GM19372 (cell line): ENCODE measurements around the gene ATP2B3.

Experiments
- ATAC-seq: cut with Tn5 transposase; IDR thresholded peaks from one replicate; pipeline ENCODE4 v1.9.1; 2021; ENCODE audit warnings: mild to moderate bottlenecking, low read depth, moderate library complexity; ENCODE audit not compliant: unreplicated experiment

Gene ATP2B3

GRCh38 chrX:153564047-153564606 lies 46.7 kb downstream of the ATP2B3 start:
- no peak for ATAC-seq

- ATAC-seq = no peak
Measured at GRCh38 chrX:153565996-153566580, 48.6 kb downstream of the ATP2B3 start.

- no peak for ATAC-seq
Measured at GRCh38 chrX:153568451-153569011, 51.1 kb downstream of the ATP2B3 start.

GRCh38 chrX:153569475-153569874 lies 52.0 kb downstream of the ATP2B3 start:
- no peak for ATAC-seq

GRCh38 chrX:153571534-153571908 lies 54.1 kb downstream of the ATP2B3 start:
- no peak for ATAC-seq

GRCh38 chrX:153572601-153573000 lies 55.2 kb downstream of the ATP2B3 start:
- no peak for ATAC-seq

GRCh38 chrX:153573984-153574383 lies 56.5 kb downstream of the ATP2B3 start:
- no peak for ATAC-seq

- ATAC-seq = no peak
Measured at GRCh38 chrX:153576239-153576870, 58.9 kb downstream of the ATP2B3 start.

GRCh38 chrX:153576961-153577360 lies 59.5 kb downstream of the ATP2B3 start:
- ATAC-seq = no peak

GRCh38 chrX:153578200-153578835 lies 60.9 kb downstream of the ATP2B3 start:
- no peak for ATAC-seq

- ATAC-seq = no peak
Measured at GRCh38 chrX:153578889-153579288, 61.4 kb downstream of the ATP2B3 start.

- ATAC-seq = no peak
Measured at GRCh38 chrX:153580700-153581386, 63.4 kb downstream of the ATP2B3 start.

- ATAC-seq = peak; percentile 100
Measured at GRCh38 chrX:153582896-153583295, 65.5 kb downstream of the ATP2B3 start.

GRCh38 chrX:153583433-153583832 lies 66.0 kb downstream of the ATP2B3 start:
- no peak for ATAC-seq

- ATAC-seq = no peak
Measured at GRCh38 chrX:153585827-153586226, 68.4 kb downstream of the ATP2B3 start.

- no peak for ATAC-seq
Measured at GRCh38 chrX:153587342-153587741, 69.9 kb downstream of the ATP2B3 start.

- no peak for ATAC-seq
Measured at GRCh38 chrX:153588021-153588781, 70.8 kb downstream of the ATP2B3 start.

- ATAC-seq = no peak
Measured at GRCh38 chrX:153588782-153589446, 71.5 kb downstream of the ATP2B3 start.
